LNCAP (cell line): ENCODE measurements around the gene NAP1L4.

Source experiments
- TF ChIP-seq, protein P1 (sequence below): fragments of 450-650 bp; IDR thresholded peaks from 2 replicates; pipeline ENCODE4 v1.5.1; 2017; ENCODE audit warnings: mild to moderate bottlenecking

NAP1L4 gene

DNA sequence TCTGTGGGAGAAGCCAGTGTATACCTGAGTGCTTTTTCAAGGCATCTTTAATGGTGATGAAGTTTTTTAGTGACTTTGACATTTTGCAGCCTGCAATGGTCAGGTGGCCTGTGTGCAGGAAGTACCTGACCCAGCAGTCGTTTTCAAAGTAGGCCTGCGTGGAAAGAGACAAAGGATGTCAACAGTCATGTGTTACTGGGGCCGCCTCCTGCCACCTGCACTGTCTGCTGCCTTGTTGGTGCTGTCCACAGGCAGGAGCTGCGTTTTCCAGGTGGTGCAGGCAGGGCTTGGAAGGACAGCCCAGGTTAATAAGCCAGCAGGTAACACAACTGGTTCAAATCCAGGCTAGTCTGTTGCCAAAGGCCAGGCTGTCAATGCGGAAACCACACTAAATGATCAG lies 26.5 kb upstream of the NAP1L4 start:
- TF ChIP-seq, protein P1, sequence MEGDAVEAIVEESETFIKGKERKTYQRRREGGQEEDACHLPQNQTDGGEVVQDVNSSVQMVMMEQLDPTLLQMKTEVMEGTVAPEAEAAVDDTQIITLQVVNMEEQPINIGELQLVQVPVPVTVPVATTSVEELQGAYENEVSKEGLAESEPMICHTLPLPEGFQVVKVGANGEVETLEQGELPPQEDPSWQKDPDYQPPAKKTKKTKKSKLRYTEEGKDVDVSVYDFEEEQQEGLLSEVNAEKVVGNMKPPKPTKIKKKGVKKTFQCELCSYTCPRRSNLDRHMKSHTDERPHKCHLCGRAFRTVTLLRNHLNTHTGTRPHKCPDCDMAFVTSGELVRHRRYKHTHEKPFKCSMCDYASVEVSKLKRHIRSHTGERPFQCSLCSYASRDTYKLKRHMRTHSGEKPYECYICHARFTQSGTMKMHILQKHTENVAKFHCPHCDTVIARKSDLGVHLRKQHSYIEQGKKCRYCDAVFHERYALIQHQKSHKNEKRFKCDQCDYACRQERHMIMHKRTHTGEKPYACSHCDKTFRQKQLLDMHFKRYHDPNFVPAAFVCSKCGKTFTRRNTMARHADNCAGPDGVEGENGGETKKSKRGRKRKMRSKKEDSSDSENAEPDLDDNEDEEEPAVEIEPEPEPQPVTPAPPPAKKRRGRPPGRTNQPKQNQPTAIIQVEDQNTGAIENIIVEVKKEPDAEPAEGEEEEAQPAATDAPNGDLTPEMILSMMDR: no peak

DNA sequence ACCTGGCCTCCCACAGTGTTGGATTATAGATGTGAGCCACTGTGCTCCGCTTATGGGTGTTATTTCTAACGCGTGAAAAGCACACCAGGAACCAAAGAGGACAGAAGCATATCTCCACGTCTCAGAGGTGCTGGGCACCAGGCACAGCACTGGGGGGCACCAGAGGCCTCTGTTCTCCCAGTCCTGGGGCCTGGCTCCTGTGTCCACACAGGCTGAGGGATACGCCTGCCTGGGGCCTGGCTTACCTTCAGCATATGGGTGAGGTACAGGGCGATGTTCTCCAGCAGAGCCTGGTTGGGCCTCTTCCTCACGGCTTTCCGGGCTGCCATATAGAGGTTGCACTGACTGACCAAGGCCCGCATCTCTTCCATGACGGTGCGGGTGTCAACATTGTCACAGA lies 24.7 kb upstream of the NAP1L4 start:
- TF ChIP-seq, protein P1: no peak

DNA sequence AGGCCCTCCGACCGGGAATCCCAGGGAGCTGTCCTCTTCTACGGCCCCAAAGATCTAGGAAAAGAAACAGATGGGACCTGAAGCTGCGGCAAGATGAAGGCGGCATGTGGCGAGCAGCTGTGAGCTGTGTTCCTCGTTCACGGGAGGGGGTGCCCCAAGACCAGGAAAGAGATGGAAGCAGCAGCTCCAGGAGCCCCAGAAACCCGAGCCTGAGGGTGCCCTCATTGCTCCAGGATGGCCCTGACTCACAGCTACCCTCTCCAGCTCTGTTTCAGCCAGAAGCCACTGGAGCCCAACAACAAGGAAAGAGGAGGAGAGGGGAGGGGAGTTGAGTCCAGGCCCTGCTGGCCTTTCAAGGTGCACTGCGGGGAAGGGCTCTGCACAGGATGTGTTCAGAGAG lies 23.7 kb upstream of the NAP1L4 start:
- TF ChIP-seq, protein P1: no peak

DNA sequence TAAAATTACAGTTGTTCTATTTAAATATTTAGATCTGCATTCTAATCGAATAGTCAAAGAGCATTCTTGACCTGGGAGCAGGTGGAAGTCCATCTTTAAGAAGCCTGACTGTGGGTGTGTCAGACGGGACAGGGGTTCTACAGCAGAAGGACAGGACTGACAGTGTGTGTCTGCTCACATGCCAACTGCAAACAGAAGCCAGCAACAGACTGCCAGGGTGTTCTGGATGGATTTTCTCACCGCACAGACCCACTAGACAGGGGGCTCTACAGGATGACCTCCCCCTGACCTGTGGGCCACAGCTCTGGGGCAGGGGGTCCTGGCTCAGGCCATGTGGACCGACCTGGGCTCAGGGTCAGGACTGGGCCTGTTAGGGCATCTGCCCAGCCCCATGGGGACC lies 22.8 kb upstream of the NAP1L4 start:
- TF ChIP-seq, protein P1: no peak

DNA sequence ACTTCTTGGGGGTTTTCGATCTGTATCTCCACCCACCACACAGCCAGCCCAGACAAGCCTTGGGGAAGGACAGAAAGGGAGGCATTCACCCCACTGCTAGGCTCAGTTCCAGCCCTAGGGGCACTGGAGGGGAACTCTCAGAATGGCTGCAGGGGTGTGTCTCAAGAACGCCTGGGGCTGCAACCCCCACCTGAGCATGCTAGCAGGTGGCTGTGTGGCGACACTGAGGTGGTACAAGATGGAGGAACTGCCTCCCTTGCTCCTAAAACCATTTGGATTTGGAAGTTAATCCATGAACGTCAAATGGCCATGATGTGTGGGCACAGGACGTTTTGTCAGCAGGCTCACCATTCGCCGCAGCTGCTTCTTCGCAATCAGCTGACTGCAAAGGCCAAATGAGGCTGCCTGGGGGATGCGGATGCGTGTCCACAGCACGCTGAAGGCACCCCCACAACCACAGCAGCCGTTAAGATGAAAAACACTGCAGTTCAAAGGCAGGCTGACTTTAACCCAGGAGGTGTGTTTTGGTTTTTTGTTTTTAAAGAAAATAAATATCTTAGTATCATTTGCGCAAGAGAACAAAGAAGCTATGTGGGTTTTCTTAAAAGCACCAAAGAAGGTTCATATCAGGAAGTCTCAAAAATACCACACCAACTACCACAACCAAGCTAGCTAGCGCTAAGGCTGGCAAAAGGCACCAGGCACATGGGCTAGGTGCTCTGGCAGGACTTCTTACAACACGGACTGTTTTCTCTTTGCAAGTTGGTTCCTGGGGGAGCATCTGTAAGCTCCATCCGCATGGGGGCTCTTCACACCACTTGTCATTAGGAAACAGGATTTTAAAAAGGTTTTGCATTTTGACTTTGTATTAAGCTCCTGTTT lies 22.2 kb upstream of the NAP1L4 start:
- TF ChIP-seq, protein P1: no peak

DNA sequence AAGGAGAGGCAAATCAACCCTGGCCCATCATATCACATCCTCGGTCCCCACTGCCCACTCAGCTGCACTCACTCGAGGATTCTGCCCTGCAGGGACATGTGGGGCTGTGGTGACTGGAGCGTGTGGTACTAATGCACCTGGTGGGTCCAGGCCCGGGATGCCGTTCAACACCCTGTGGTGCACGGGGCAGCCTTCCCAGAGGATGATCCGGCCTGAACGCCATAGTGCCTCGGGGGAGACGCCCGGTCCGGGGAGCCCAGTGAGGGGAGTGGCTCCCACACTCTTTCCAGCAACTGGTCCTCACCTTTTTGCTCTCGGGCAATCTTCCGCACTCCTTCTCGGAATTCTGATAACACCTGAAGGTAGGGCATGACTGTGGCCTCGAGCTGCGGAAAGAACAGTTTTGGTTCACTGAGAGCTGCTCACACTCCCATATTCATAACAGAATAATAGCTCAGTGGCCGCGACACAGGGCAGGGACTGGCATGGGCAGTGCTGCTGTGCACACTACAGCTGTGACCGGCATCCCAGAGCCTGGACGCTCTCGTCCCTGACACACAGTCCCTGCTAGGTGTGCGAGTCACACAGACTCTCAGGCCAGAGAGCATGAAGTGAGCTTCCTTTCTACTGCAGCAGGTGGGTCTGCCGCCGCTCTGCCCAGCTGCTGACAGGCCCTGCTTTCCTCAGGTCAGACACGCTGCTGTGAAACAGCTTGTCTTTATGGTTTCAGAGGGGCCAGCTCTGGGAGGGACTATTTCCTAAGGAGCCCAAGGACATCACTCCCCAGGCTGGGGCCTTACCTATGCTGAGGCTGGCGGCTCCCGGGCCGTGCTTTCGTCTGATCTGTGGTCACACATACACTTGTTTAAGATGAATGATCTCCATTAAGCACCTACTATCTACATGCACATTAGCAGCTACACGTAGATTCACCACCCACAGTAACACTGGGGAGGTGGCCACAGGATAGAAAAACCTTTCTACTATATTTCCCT lies 20.1 kb upstream of the NAP1L4 start:
- TF ChIP-seq, protein P1: no peak

DNA sequence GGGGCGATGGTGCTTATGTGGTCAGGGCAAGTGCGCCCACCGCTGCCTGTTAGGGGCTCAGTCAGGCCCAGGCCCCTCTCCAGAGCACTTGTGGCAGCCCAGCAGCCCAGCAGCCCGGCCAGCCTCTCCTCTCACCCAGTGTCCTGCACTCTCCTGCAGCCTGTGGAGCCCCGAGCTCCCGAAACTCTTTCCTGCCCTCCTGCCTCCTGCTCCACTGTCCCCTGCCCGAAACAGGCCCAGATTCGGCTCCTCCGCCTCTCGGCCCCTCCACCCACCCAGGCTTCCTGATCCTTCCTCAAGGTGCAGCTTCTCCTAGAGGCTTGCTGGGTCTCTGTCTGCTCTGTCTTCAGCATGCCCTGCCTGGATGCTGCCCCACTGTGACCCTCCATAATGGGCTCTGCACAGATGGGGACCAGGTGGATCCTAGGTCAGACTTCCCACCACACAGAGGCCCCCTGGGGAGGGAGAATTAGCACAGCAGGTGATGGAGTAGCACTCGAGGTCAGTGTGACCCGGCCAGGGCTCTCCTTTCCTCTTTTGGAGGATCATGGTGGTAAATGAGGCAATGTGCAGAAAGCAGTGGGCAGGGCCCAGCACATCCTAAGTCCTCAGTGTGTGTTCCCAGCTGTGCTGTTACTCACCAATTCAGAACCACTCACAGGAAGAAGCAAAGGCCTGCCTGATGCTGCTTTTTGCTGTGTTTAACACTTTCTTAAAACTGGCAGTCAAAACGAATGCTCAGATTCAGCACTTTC lies 18.6 kb upstream of the NAP1L4 start:
- TF ChIP-seq, protein P1: no peak
